ENCODE measurements around the gene LINGO3. TPM values are rescaled to one million over a fixed set of nuclear protein-coding genes. Genes with fewer than 3 reads are reported as not detected.

The LINGO3 gene
- total RNA-seq, 1 donor from 2014 or later = not detected

GRCh38 chr19:2320939-2321338 lies 13.0 kb upstream of the LINGO3 start:
- intact Hi-C loops (cut with DNase I) = no loop called here
- H3K4me1 ChIP-seq = no peaks in the 10 kb centered on the region
- no peaks in the 10 kb centered on the region for H3K27me3 ChIP-seq
- no peak overlapping the region for H3K27ac ChIP-seq
- H3K9me3 ChIP-seq = no peaks in the 10 kb centered on the region
- H3K36me3 ChIP-seq = peaks cover 13 to 26% of the 10 kb centered on the region in 2 donors
- no peak for DNase-seq (ENCODE audit: low spot score in 2 of 2)
- no peak overlapping the region for H3K4me3 ChIP-seq
- no peak for TF ChIP-seq CTCF (IDR thresholded peaks at IDR 0.05)

GRCh38 chr19:2320049-2320448 lies 12.1 kb upstream of the LINGO3 start:
- H3K4me1 ChIP-seq = no peaks in the 10 kb centered on the region
- DNase-seq (ENCODE audit: low spot score in 2 of 2) = no peak

GRCh38 chr19:2319551-2319950 lies 11.6 kb upstream of the LINGO3 start:
- Histone ChIP-seq H3K36me3 (peaks cover 12 to 22% of the 10 kb centered on the region in 2 donors), H3K27me3 (no peaks in the 10 kb centered on the region), H3K4me3 (no peak overlapping the region), H3K27ac (no peak overlapping the region), H3K9me3 (peaks cover 7 to 8% of the 10 kb centered on the region in 2 donors), H3K4me1 (no peaks in the 10 kb centered on the region)
- intact Hi-C loops (cut with DNase I) = no loop called here
- no peak for DNase-seq (ENCODE audit: low spot score in 2 of 2)
- TF ChIP-seq CTCF (IDR thresholded peaks at IDR 0.05) = no peak

More at GRCh38 chr19:2320049-2320448, 12.1 kb upstream of the LINGO3 start:
- Histone ChIP-seq H3K4me3 (no peak overlapping the region), H3K36me3 (peaks cover 13 to 26% of the 10 kb centered on the region in 2 donors), H3K9me3 (peaks cover 3 to 4% of the 10 kb centered on the region in 2 donors), H3K27me3 (no peaks in the 10 kb centered on the region), H3K27ac (no peak overlapping the region)
- intact Hi-C loops (cut with DNase I) = no loop called here
- TF ChIP-seq CTCF (IDR thresholded peaks at IDR 0.05) = no peak

- intact Hi-C loops (cut with DNase I) = no loop called here
Observed at GRCh38 chr19:2318923-2319322, 11.0 kb upstream of the LINGO3 start.

GRCh38 chr19:2317756-2318155 lies 9.8 kb upstream of the LINGO3 start:
- DNase-seq (ENCODE audit: low spot score in 2 of 2) = no peak
- TF ChIP-seq CTCF (IDR thresholded peaks at IDR 0.05) = no peak
- no peaks in the 10 kb centered on the region for H3K4me1 ChIP-seq
- no peak overlapping the region for H3K4me3 ChIP-seq
- intact Hi-C loops (cut with DNase I) = no loop called here
- H3K36me3 ChIP-seq = peaks cover 4 to 5% of the 10 kb centered on the region in 2 donors
- H3K9me3 ChIP-seq = peaks cover 7 to 9% of the 10 kb centered on the region in 2 donors
- no peak overlapping the region for H3K27ac ChIP-seq
- no peaks in the 10 kb centered on the region for H3K27me3 ChIP-seq

More at GRCh38 chr19:2318923-2319322, 11.0 kb upstream of the LINGO3 start:
- DNase-seq (ENCODE audit: low spot score in 2 of 2) = no peak
- H3K4me1 ChIP-seq = no peaks in the 10 kb centered on the region
- H3K4me3 ChIP-seq = no peak overlapping the region
- TF ChIP-seq CTCF (IDR thresholded peaks at IDR 0.05) = no peak
- no peak overlapping the region for H3K27ac ChIP-seq
- H3K36me3 ChIP-seq = peaks cover 6 to 16% of the 10 kb centered on the region in 2 donors
- H3K9me3 ChIP-seq = peaks cover 7 to 9% of the 10 kb centered on the region in 2 donors
- H3K27me3 ChIP-seq = no peaks in the 10 kb centered on the region

- H3K36me3 ChIP-seq = peaks cover 0 to 5% of the 10 kb centered on the region in 2 donors
- no peak for DNase-seq (ENCODE audit: low spot score in 2 of 2)
- H3K27ac ChIP-seq = no peak overlapping the region
- H3K4me1 ChIP-seq = no peaks in the 10 kb centered on the region
- TF ChIP-seq CTCF (IDR thresholded peaks at IDR 0.05) = no peak
- intact Hi-C loops (cut with DNase I) = no loop called here
- H3K9me3 ChIP-seq = peaks cover 7 to 9% of the 10 kb centered on the region in 2 donors
- H3K27me3 ChIP-seq = no peaks in the 10 kb centered on the region
- H3K4me3 ChIP-seq = no peak overlapping the region
Observed at GRCh38 chr19:2317300-2317699, 9.3 kb upstream of the LINGO3 start.

All from ascending aorta (tissue), 2 donors.